Left ventricle myocardium inferior (tissue), 1 donor: ENCODE measurements around the gene DNER. TPM values are rescaled to one million over a fixed set of nuclear protein-coding genes. Genes with fewer than 3 reads are reported as not detected.
A peak's percentile ranks its signal among the peaks of the same experiment; 100 is the strongest.

Experiments
- DNase-seq: peaks from one replicate; pipeline ENCODE4 v3.0.0-alpha.2; 2020
- H3K27ac ChIP-seq: fragments of 200-600 bp; replicated peaks from 2 replicates; pipeline ENCODE4 v1.8.0; 2021
- H3K27me3 ChIP-seq: fragments of 200-600 bp; 2 replicates; pipeline ENCODE4 v1.8.0; 2021; ENCODE audit warnings: low read depth
- H3K36me3 ChIP-seq: fragments of 200-600 bp; 2 replicates; pipeline ENCODE4 v1.8.0; 2021
- H3K4me1 ChIP-seq: fragments of 200-600 bp; 2 replicates; pipeline ENCODE4 v1.8.0; 2021
- H3K4me3 ChIP-seq: fragments of 200-600 bp; 2 replicates; pipeline ENCODE4 v1.8.0; 2021; ENCODE audit warnings: mild to moderate bottlenecking, moderate library complexity
- H3K9me3 ChIP-seq: fragments of 200-600 bp; replicated peaks from 2 replicates; pipeline ENCODE4 v1.8.0; 2021
- CTCF ChIP-seq: fragments of 200-600 bp; IDR thresholded peaks from 2 replicates; pipeline ENCODE4 v1.8.0; 2021; ENCODE audit warnings: antibody characterized with exemption, mild to moderate bottlenecking, borderline replicate concordance
- intact Hi-C: fragments of 100-400 bp; cut with micrococcal nuclease; formaldehyde crosslinking; loops from one replicate; pipeline ENCODE4 v1.11.0; 2022
- total RNA-seq: library from RNA; stranded (reverse); fragmentation: NEBNext Ultra II Directional; extraction: Animal tissue kit (Norgen Biotek cat#: 25700); gene quantifications from one replicate; pipeline ENCODE4 v1.2.1, GENCODE V29; 2021
- donor health status: DM: no; HTN: yes; CAD: no; lungs with severe emphysema.

The DNER gene
- total RNA-seq, 1 donor from 2014 or later: 2.3 TPM

- Histone ChIP-seq H3K27ac (no peak overlapping the region), H3K9me3 (peaks cover 11% of the 10 kb centered on the region), H3K36me3 (no peaks in the 10 kb centered on the region), H3K27me3 (no peaks in the 10 kb centered on the region), H3K4me3 (no peak overlapping the region), H3K4me1 (peaks cover 5% of the 10 kb centered on the region)
- intact Hi-C loops: no loop called here
- DNase-seq: no peak
- TF ChIP-seq CTCF: no peak
Measured at GRCh38 chr2:229486673-229487072, 227.7 kb downstream of the DNER start.

DNA sequence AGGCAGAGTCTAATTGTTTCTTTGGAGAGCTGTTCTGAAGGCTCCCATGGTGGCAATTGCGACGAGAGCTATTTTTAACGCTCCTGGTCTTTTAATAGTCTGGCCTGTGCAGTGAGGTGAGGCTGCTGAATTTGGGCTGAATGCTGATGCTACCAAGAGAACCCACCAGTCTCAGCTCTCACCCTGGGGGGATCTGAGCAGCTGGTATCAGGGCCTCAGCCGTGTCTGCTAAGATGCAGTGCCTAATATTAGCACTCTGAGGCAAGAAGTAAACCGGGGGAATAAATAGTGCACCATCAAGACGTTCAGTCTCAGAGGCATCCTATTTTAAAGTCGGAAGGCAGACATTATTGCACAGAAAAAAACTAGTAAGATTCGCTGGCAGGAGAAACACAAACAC is 228.5 kb downstream of the DNER start:
- intact Hi-C loops: no loop called here
- H3K27me3 ChIP-seq: no peaks in the 10 kb centered on the region
- peaks cover 10% of the 10 kb centered on the region for H3K9me3 ChIP-seq
- no peak for DNase-seq
- H3K36me3 ChIP-seq: no peaks in the 10 kb centered on the region
- TF ChIP-seq CTCF: no peak
- peaks cover 5% of the 10 kb centered on the region for H3K4me1 ChIP-seq
- no peak overlapping the region for H3K4me3 ChIP-seq
- peak overlapping the region; percentile 36 for H3K27ac ChIP-seq

- no peaks in the 10 kb centered on the region for H3K4me1 ChIP-seq
- intact Hi-C loops: no loop called here
- no peak for DNase-seq
- no peaks in the 10 kb centered on the region for H3K36me3 ChIP-seq
- H3K4me3 ChIP-seq: no peak overlapping the region
- no peaks in the 10 kb centered on the region for H3K9me3 ChIP-seq
- TF ChIP-seq CTCF: no peak
- H3K27ac ChIP-seq: no peak overlapping the region
- no peaks in the 10 kb centered on the region for H3K27me3 ChIP-seq
Measured at GRCh38 chr2:229477269-229477755, 237.0 kb downstream of the DNER start.

DNA sequence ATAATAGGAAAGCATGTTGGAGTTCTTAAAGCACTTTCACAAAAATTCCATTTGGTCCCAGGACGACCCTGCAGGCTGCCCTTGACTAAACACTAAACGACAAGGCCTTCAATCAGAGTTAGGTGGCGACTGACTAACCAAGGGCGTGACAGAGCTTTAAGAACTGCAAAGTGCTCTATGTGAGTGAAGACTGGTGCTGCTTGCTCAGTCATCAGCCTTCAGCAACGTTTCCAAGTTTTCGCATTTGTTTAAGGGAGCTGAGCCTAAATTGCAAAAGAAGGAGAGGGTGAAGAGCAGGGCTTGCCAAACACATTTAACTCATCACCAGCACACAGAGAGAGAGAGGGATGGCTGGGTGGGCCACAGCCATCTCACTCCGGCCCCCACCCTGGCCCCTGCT is 238.6 kb downstream of the DNER start:
- intact Hi-C loops: no loop called here
- no peaks in the 10 kb centered on the region for H3K36me3 ChIP-seq
- H3K4me1 ChIP-seq: no peaks in the 10 kb centered on the region
- H3K4me3 ChIP-seq: no peak overlapping the region
- no peaks in the 10 kb centered on the region for H3K9me3 ChIP-seq
- no peak for DNase-seq
- H3K27me3 ChIP-seq: no peaks in the 10 kb centered on the region
- no peak for TF ChIP-seq CTCF
- no peak overlapping the region for H3K27ac ChIP-seq

- intact Hi-C loops: no loop called here
- no peak for TF ChIP-seq CTCF
- Histone ChIP-seq H3K27me3 (no peaks in the 10 kb centered on the region), H3K27ac (no peak overlapping the region), H3K36me3 (no peaks in the 10 kb centered on the region), H3K9me3 (no peaks in the 10 kb centered on the region), H3K4me3 (no peak overlapping the region), H3K4me1 (no peaks in the 10 kb centered on the region)
- no peak for DNase-seq
Measured at GRCh38 chr2:229474125-229474524, 240.2 kb downstream of the DNER start.

- Histone ChIP-seq H3K27me3 (no peaks in the 10 kb centered on the region), H3K27ac (no peak overlapping the region), H3K4me1 (no peaks in the 10 kb centered on the region), H3K9me3 (no peaks in the 10 kb centered on the region), H3K36me3 (no peaks in the 10 kb centered on the region), H3K4me3 (no peak overlapping the region)
- DNase-seq: no peak
- no peak for TF ChIP-seq CTCF
- intact Hi-C loops: no loop called here
Measured at GRCh38 chr2:229470781-229471180, 243.6 kb downstream of the DNER start.
